Keratinocyte (primary cell): ENCODE results near the gene AFAP1L1.

ENCODE experiments used
- CTCF ChIP-seq, 3 experiments: IDR thresholded peaks in 1 of 3; conservative IDR thresholded peaks in 1 of 3; optimal IDR thresholded peaks in 1 of 3; 2 replicates in 2 of 3; 3 replicates in 1 of 3; pipeline versions ENCODE3 to v1.5.1; 2011; ENCODE audit warnings: low read length in 3 of 3, mild to moderate bottlenecking in 3 of 3, moderate library complexity in 2 of 3, control low read depth in 1 of 3, inconsistent platforms in 1 of 3; ENCODE audit not compliant: insufficient read depth in 2 of 3; ENCODE audit errors: extremely low read depth in 1 of 3
- EZH2 ChIP-seq: IDR thresholded peaks from one replicate; pipeline ENCODE4 v1.6.1; 2012; ENCODE audit warnings: inconsistent platforms, mild to moderate bottlenecking, low read length, moderate library complexity

GRCh38 chr5:149277801-149278200 lies 6.1 kb downstream of the AFAP1L1 start:
- TF ChIP-seq CTCF (optimal IDR thresholded peaks at IDR 0.05 in 1 of 3, IDR thresholded peaks at IDR 0.05 in 1 of 3, conservative IDR thresholded peaks at IDR 0.05 in 1 of 3; ENCODE audit: extremely low read depth in 1 of 3, insufficient read depth in 2 of 3, low read length in 3 of 3) (no peak), EZH2 (no peak)
